Right lobe of liver (tissue), 6 donors: ENCODE measurements around the gene AAK1. TPM values are rescaled to one million over a fixed set of nuclear protein-coding genes. Genes with fewer than 3 reads are reported as not detected.

Experiments
- ATAC-seq, 4 donors: fragments of 200-7000 bp; cut with Tn5 transposase; one replicate each; pipeline ENCODE4 v1.9.1; 2020; ENCODE audit warnings: mild to moderate bottlenecking in 4 of 4, moderate library complexity in 4 of 4
- DNase-seq, 3 donors: peaks; one replicate each; pipeline ENCODE4 v3.0.0-alpha.2; 2020
- H3K27ac ChIP-seq, 3 donors: fragments of 200-600 bp; one replicate each; pipeline ENCODE4 v1.8.0; 2022
- H3K27me3 ChIP-seq, 2 donors: fragments of 200-600 bp; one replicate each; pipeline ENCODE4 v1.8.0; 2022
- H3K36me3 ChIP-seq, 4 donors: fragments of 200-600 bp; sonication (generic) in 1 of 4; one replicate each; pipeline versions ENCODE4 v1.5.1 to v1.8.0; 2017 to 2022; ENCODE audit warnings: control low read depth in 1 of 4
- H3K4me1 ChIP-seq, 4 donors: fragments of 200-600 bp; sonication (generic) in 1 of 4; one replicate each; pipeline versions ENCODE4 v1.5.1 to v1.8.0; 2017 to 2022; ENCODE audit warnings: control low read depth in 1 of 4
- H3K4me3 ChIP-seq, 3 donors: fragments of 200-600 bp; one replicate each; pipeline ENCODE4 v1.8.0; 2022
- H3K9me3 ChIP-seq, 4 donors: fragments of 200-600 bp; sonication (generic) in 1 of 4; one replicate each; pipeline versions ENCODE4 v1.5.1 to v1.8.0; 2017 to 2022; ENCODE audit warnings: control low read depth in 1 of 4
- POLR2A ChIP-seq: fragments of 450-650 bp; IDR thresholded peaks from one replicate; pipeline ENCODE4 v1.6.1; 2017; ENCODE audit warnings: antibody characterized with exemption, mild to moderate bottlenecking
- WGBS: methylation state at CpG from one replicate; pipeline ENCODE4 v1.1.6; 2018; ENCODE audit warnings: low coverage, low lambda C conversion rate; ENCODE audit not compliant: insufficient coverage; ENCODE audit errors: missing lambda C conversion rate; 5-methylcytosine and 5-hydroxymethylcytosine counted together
- intact Hi-C, 2 donors: fragments of 100-400 bp; cut with DNase I; formaldehyde crosslinking; loops; one replicate each; pipeline versions ENCODE4 v1.11.2 to v1.14.1; 2022
- total RNA-seq, 6 experiments: library from RNA; depleted of rRNA in 2 of 6; stranded (reverse); fragments of >200 nt in 2 of 6; fragmentation: NEBNext Ultra II Directional in 3 of 6; extraction: Animal tissue kit (Norgen Biotek cat#: 25700) in 3 of 6; gene quantifications; one replicate each; pipeline versions ENCODE4 v1.1.0 to v1.2.4, GENCODE V29; 2016 to 2023
- TF ChIP-seq, protein P1 (sequence below), 4 donors: fragments of 200-600 bp in 3 of 4; fragments of 450-650 bp in 1 of 4; IDR thresholded peaks; one replicate each; pipeline versions ENCODE4 v1.5.1 to v1.8.0; 2016 to 2022; ENCODE audit warnings: antibody characterized with exemption in 4 of 4, mild to moderate bottlenecking in 2 of 4
- donor health status: DM: no; HTN: yes; CAD: no.
- donor health status: DM: no; HTN: no; CAD: no.
- donor health status: DM: no; HTN: no; CAD: no.
- donor health status: DM: no; HTN: yes; CAD: no.
- donor health status: DM: no; HTN: yes; CAD: no.

Gene AAK1
- total RNA-seq, 6 experiments from 2014 or later = 12.7 to 30.5 (median 20.5) TPM

GRCh38 chr2:69621440-69621839, 22.1 kb downstream of the AAK1 start:
- H3K36me3 ChIP-seq = no peaks in the 10 kb centered on the region
- H3K9me3 ChIP-seq = no peaks in the 10 kb centered on the region
- DNase-seq (no peak), ATAC-seq (no peak)
- H3K27ac ChIP-seq = no peak overlapping the region
- H3K4me1 ChIP-seq = peaks cover 0 to 18% (median 0%) of the 10 kb centered on the region in 4 donors
- no CpG with 5 or more reads among the region's 3 CpGs for WGBS
- intact Hi-C loops = no loop called here
- H3K27me3 ChIP-seq = no peaks in the 10 kb centered on the region
- TF ChIP-seq, protein P1, sequence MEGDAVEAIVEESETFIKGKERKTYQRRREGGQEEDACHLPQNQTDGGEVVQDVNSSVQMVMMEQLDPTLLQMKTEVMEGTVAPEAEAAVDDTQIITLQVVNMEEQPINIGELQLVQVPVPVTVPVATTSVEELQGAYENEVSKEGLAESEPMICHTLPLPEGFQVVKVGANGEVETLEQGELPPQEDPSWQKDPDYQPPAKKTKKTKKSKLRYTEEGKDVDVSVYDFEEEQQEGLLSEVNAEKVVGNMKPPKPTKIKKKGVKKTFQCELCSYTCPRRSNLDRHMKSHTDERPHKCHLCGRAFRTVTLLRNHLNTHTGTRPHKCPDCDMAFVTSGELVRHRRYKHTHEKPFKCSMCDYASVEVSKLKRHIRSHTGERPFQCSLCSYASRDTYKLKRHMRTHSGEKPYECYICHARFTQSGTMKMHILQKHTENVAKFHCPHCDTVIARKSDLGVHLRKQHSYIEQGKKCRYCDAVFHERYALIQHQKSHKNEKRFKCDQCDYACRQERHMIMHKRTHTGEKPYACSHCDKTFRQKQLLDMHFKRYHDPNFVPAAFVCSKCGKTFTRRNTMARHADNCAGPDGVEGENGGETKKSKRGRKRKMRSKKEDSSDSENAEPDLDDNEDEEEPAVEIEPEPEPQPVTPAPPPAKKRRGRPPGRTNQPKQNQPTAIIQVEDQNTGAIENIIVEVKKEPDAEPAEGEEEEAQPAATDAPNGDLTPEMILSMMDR (IDR thresholded peaks at IDR 0.05) = no peak
- no peak for TF ChIP-seq POLR2A
- no peak overlapping the region for H3K4me3 ChIP-seq

DNA sequence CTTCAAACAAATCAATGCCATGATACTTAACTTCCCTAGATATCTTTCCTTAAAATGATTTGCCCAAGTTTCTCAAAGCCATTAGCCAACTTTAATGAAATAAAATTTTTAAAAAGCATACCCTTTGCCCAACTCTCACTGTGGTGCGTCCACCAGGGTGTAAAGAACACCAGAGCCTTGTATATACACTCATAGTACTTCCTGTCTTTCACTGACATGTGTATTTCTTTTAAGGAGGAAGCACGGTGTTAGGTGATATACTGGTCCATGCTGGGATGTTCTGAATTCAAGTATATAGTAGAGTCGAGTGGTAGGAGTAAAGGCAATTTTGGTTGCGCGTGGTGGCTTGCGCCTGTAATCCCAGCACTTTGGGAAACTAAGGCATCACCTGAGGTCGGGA, 22.7 kb downstream of the AAK1 start:
- WGBS = 87% methylated on average over 7 of the region's 7 CpGs
- ATAC-seq (no peak), DNase-seq (no peak)
- Histone ChIP-seq H3K36me3 (no peaks in the 10 kb centered on the region), H3K27me3 (no peaks in the 10 kb centered on the region), H3K9me3 (no peaks in the 10 kb centered on the region), H3K4me1 (peaks cover 0 to 23% (median 0%) of the 10 kb centered on the region in 4 donors), H3K27ac (no peak overlapping the region), H3K4me3 (no peak overlapping the region)
- intact Hi-C loops = no loop called here
- TF ChIP-seq, protein P1 (IDR thresholded peaks at IDR 0.05) = no peak
- TF ChIP-seq POLR2A = no peak

GRCh38 chr2:69619725-69620124, 23.8 kb downstream of the AAK1 start:
- H3K27ac ChIP-seq = no peak overlapping the region
- no peaks in the 10 kb centered on the region for H3K36me3 ChIP-seq
- intact Hi-C loops = no loop called here
- no peak overlapping the region for H3K4me3 ChIP-seq
- no peaks in the 10 kb centered on the region for H3K27me3 ChIP-seq
- no peaks in the 10 kb centered on the region for H3K9me3 ChIP-seq
- 58% methylated on average over 3 of the region's 3 CpGs for WGBS
- DNase-seq (no peak), ATAC-seq (peak in 1 of 4 donors; percentile 13)
- peaks cover 0 to 16% (median 0%) of the 10 kb centered on the region in 4 donors for H3K4me1 ChIP-seq
- TF ChIP-seq, protein P1 (IDR thresholded peaks at IDR 0.05) = no peak
- no peak for TF ChIP-seq POLR2A

GRCh38 chr2:69618362-69618761, 25.2 kb downstream of the AAK1 start:
- Histone ChIP-seq H3K4me3 (no peak overlapping the region), H3K27ac (no peak overlapping the region), H3K36me3 (no peaks in the 10 kb centered on the region), H3K27me3 (no peaks in the 10 kb centered on the region), H3K9me3 (no peaks in the 10 kb centered on the region), H3K4me1 (peaks cover 0 to 10% (median 0%) of the 10 kb centered on the region in 4 donors)
- TF ChIP-seq POLR2A = no peak
- TF ChIP-seq, protein P1 (IDR thresholded peaks at IDR 0.05) = no peak
- intact Hi-C loops = no loop called here
- ATAC-seq = no peak
- no peak for DNase-seq
- WGBS = 49% methylated on average over 3 of the region's 5 CpGs

- Histone ChIP-seq H3K27me3 (no peaks in the 10 kb centered on the region), H3K9me3 (no peaks in the 10 kb centered on the region), H3K4me1 (peaks cover 0 to 10% (median 0%) of the 10 kb centered on the region in 4 donors), H3K27ac (no peak overlapping the region), H3K4me3 (no peak overlapping the region), H3K36me3 (no peaks in the 10 kb centered on the region)
- DNase-seq = no peak
- intact Hi-C loops = no loop called here
- TF ChIP-seq, protein P1 (IDR thresholded peaks at IDR 0.05) = no peak
- no peak for TF ChIP-seq POLR2A
- WGBS = 64% methylated on average over 1 of the region's 1 CpG
- no peak for ATAC-seq
These were observed 25.8 kb downstream of the AAK1 start for GRCh38 chr2:69617744-69618143.
